ENCODE results near the gene MAP4K4.

- TF ChIP-seq POLR2A (IDR thresholded peaks at IDR 0.05) (no peak), CTCF (IDR thresholded peaks at IDR 0.05) (no peak)
Measured at GRCh38 chr2:101893681-101894381, 196.3 kb downstream of the MAP4K4 start.

All from thyroid gland (tissue), 4 donors.